HG03457 (cell line): ENCODE data around the gene PCNX1.

Source experiments
- ATAC-seq: cut with Tn5 transposase; IDR thresholded peaks from one replicate; pipeline ENCODE4 v1.9.1; 2021; ENCODE audit warnings: moderate number of reproducible peaks; ENCODE audit not compliant: unreplicated experiment

Gene PCNX1

DNA sequence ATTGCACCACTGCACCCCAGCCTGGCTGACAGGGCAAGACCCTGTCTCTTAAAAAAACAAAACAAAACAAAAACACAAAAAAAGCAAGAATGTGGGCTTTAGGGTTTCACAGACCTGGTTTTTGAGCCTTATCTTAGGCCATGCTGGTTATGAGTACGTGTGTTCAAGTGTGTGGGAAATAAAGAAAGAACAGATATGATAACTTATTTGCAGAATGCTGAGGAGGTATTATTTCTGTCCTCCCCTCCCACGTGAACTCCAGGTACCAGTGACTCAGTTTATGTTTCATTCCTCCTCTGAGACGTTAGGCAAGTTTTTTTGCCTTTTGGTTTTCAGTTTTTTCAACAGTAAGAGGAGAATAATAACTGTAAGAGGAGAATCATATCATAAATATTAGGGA is 49.3 kb downstream of the PCNX1 start:
- ATAC-seq = no peak

DNA sequence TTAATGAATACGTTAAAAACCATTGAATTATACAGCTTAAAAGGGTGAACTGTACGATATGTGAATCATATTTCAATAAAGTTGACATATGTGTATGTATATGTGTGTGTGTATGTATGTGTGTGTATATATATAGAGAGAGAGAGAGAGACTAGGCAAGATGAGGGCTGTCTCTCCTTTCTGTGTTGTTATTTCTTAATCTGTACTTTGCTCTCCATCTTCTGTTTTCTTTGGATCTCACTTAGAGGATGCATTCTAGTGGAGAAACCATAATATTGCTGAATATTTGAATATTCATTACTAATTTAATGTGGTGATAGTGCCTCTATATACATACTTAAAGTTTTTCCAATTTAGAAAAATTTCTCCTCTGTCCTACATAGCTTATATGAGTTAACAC is 50.5 kb downstream of the PCNX1 start:
- ATAC-seq = no peak

DNA sequence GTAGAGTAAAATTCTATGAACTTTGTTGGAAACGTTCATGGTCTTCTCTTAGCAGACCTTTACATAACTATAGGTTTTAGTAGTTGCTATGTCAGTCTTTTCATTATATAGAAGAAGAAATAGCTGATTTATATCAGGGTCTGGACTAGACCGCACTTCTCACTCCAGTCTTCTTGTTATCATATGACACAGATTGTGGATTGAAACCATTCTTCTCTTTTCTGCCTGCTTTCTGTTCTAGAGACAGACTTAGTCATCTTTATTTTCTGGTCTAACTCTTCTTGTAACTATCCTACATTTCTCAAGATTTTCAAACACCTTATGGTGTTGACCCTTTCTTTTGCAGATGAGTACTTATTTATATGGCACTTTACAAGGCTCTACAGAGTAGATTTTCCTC is 55.7 kb downstream of the PCNX1 start:
- ATAC-seq = no peak

DNA sequence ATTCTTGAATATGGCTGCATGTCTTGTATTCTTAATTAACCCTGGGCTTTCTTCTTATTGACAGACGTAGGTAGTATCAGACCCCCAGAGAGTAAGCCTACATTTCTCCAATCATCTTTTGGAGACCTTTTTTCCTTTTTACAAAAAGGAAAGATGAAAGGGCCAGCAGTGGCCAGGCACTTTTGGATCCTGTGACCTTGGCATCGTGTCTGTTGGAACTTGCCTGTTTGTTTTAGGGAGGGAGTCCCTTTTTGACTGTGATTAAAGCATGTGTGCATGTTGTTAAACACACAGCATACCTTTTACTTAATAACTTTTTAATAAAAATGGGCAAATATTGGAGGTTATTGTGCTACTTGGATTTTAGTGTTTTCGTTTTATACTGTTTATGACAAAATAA is 57.2 kb downstream of the PCNX1 start:
- ATAC-seq = no peak

DNA sequence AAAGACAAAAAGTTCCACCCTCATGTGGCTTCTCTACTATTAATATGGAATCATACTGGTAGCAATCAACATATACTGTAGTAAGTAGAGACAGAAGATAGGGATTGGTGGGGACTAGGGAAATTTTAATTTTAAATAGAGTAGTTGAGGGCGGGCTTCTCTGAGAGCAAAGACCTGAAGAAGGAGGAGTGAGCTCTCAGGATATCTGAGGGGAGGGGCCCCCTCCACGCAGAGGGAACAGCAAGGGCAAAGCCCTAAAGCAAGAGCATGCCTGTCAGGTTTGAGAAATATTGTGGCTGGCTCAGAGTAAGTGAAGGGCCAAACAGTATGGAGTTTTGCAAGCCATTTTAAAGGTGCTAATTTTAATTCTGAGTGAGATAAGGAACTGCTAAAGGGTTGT is 64.3 kb downstream of the PCNX1 start:
- ATAC-seq = no peak

DNA sequence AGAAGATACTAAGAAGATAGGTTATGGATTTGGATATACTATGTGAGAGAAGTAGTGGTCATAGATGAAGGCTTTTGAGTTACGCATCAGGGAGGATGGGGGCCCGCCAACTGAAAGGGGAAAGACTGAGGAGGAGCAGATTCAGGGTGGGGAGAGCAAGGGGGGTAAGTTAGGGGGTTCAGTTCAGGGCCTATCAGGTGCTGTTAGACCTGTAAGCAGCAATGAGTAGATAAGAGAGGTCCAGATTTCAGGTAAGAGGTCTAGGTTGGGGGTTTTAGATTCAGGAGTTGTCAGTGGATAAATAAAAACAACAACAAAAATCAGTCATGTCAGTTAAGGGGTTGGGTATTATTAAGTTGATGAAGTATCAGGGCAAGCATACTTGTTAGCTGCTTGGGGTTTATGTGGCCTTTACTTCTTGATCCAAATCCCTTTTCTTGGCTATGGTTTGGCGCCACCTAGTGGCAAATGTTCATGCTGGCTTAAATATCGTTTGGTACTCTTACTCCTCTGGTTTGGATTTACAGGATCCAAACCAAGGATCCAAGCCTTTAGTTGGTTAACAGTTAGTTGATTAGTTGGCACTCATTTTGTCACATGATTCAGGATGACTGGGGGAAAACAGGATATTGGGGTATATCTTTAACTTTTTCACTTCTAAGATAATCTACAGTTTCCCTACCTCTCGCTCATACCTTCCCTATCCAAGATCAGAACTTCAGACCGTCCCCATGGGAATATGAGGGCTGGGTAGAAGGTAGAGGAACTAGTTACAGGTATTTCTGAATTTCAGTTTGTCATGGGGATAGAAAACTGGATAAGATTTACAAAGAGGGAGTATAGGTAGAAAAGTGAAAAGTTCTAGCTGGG is 65.1 kb downstream of the PCNX1 start:
- ATAC-seq = no peak

DNA sequence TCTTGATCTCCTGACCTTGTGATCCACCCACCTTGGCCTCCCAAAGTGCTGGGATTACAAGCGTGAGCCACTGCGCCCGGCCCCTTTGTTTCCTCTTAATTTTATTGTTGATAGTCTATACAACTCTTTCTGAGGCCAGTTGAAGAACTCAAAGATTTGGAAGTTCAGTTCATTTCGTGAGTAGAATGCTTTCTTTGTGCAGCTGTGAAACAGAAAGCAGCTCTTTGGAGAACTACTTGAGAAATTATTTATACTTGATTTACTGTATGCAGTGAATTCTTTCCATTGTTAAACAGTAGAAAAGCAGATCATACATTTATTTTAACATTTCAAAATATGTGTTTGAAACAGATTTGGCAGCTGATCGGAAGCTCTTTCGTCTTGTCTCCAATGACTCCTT is 69.3 kb downstream of the PCNX1 start:
- ATAC-seq = no peak

DNA sequence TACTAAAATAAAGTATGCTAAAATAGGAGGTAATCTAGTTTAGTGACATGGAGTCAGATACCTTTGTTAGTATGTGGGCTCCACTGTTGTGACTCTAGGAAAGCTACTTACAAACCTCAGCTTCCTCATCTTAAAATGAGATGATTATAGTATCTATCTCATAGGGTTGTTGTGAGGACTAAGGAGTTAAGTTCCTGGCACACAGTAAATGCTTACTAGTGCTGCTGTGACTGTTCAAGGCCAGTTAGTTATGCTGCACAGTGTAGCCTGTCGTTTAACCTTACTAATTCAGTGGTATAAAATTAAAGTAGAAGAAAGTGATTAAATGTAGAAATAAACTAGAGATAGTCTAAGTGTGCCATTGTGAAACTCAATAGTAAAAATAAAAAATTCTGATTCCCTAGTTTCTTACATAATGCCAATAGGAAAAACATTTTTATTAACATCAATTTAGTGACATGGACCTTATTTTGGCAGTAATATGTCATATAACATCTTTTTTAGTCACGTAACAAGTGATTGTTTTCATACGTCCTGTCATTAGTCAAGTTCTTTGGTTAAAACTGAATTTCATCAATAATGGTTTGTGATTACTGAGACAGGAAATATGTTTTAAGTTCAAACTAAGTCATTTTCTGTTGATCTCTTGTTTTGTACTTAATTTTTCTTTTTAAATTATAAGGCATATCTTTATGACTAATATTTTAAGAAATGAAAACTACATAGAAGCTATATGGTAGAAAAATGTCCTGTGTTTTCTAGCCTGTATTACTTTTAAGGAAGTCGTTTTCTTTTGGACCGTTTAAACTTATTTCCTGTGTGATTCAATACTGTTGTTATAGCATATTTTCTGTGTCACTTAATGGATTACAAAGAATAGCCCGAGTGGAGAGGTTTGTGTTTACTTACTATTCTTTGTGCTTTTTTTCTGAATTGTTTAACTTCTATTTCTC is 74.0 kb downstream of the PCNX1 start:
- ATAC-seq = no peak

DNA sequence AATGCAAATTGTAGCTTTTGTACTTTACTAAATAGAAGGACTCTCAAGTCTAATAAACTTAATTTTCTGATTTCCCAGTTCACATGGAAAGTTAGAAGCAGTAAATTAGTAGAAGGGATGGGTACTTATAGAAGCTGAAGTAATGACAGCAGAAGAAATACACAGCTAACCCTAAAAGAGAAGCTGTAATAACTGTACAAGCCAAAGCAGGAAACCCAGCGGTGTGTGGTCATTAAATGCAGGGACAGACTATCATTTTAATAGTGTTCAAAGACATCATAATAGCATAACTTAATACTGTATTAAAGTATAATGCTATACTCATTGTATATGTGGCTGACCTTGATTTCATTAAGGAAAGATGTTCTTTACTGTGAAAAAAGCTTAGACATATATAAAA is 74.9 kb downstream of the PCNX1 start:
- ATAC-seq = no peak

DNA sequence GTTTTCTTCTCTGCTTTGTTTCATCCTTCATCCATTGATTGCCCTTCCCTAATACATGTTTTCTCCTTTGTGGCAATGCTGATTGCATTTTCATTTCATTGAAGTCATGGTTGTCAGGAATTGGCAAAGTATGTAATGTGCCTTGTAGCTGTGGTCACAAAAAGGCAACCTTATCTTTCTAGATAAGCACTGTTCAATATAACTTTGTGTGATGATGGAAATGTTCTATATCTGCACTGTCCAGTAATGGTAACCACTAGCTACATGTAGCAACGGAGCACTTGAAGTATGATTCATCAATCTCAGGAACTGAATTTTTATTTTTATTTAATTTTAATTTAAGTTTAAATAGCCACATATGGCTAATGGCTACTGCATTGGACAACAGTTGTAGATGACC is 79.8 kb downstream of the PCNX1 start:
- no peak for ATAC-seq

DNA sequence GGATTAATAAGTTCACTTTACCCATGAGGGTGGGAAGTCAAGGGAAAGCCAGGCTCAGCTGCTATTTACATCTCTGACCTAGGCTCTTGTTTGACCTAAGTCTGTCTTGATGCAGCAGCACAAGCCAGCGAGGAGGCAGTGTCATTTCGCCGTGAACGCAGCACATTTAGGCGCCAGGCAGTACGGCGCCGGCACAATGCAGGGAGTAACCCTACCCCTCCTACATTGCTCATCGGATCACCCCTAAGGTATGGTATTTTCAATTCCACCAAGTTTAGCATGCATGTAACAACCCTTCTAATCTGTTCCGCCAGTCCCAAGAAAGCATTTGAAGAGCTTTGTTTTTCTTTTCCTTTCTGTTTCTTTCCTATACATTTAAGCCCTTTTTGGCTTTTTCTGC is 81.2 kb downstream of the PCNX1 start:
- no peak for ATAC-seq

DNA sequence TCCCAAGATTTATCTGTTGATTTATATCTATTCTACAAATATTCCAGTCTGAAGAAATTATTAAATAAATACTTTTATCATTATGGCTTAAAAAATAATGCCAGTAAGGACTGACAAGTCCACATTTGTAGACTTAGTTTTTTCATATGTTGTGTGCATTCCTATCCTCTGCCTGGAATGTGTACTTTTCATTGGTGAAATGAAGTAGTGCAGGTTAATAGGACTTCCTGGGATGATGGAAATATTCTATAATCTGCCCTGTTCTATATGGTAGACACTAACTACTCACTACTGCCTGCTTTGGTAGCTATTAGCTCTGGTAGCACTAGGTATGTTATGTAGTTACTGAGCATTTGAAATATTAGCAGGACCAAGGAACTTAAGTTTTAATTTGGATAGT is 86.7 kb downstream of the PCNX1 start:
- ATAC-seq = no peak

DNA sequence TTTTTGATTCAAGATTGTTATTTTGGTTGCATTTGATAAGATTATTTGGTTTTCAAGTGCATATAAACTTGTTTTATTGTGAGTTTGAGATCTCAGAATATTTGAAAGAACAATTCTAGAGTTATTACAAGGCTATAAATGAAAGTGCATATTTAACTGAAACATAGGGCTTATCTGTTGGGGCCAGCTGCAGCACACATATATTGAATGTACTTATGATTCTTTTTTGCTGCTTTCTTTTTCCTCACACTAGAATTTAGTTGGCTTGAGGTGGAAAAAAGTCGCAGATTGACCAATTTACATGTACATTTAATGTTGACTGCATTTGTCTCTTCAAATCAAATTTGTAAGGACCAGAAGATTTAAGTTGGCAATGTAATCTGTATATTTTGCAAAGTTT is 88.0 kb downstream of the PCNX1 start:
- no peak for ATAC-seq

DNA sequence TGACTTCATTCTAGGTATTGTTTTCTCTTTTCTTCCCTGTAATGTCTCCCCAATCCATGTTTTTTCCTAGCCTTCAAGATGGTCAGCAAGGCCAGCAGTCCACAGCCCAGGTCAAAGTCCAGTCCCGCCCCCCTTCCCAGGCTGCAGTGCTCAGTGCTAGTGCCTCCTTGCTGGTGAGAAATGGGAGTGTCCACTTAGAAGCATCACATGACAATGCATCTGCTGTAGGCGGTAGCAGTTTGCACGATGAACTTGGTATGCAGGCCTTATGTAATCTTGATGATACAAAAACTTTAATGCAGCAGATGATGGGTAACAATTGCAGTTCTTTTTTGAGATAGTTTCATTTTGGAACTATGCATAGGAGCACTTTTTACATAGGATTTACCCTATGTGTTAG is 88.4 kb downstream of the PCNX1 start:
- ATAC-seq = no peak

DNA sequence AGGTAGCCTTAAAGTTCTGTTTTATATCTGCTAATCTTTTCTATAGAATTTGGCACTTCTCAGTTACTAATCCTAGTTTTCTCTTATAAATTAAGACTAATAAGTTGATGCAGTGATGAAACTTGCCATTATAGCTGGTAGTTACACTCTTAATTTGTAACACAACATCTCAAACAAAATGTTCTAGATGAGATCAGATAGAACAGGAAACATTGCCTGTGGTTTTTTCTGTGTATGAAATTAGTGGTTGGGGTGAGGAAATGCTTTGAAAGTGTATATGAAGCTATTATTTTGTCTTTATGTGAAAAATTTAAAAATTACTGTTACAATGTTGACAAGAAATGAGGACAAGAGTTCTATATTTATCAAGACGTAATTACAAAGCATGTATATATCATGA is 91.9 kb downstream of the PCNX1 start:
- no peak for ATAC-seq

DNA sequence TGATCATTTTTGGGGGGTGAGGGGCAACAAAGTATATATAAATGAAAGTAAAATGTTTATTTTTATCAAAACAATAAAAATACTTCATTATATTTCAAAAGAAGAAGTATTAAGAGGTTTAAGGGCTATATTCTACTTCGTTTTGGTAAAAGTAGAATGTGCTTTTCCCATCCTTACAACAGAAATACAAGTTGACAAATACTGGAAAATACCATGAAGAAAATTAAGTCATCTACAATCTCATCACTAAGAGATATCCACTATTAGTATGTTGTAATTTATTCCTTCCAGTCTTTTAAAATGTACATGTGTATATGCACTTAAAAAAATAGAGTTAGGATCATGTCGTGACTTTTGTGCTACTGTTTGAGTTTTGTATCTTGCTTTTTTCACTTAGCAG is 92.8 kb downstream of the PCNX1 start:
- no peak for ATAC-seq

DNA sequence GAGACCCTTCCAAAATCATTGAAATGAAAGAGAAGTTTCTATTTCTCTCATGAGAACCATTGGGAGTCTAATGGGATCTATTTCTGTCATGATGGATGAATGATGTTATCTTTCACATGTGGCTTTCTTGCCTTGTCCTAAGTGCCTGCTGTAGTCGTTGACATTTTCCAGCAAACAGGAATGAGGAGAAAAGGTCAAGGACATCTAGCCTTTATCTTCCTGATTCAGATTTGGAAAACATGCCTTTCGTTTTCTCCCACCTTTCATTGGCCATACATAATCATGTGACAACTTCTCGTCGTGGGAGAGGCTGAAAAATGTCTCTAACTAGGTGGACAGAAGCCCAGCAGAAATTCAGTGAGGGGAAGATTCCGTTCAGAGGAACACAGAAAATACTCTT is 94.5 kb downstream of the PCNX1 start:
- no peak for ATAC-seq

DNA sequence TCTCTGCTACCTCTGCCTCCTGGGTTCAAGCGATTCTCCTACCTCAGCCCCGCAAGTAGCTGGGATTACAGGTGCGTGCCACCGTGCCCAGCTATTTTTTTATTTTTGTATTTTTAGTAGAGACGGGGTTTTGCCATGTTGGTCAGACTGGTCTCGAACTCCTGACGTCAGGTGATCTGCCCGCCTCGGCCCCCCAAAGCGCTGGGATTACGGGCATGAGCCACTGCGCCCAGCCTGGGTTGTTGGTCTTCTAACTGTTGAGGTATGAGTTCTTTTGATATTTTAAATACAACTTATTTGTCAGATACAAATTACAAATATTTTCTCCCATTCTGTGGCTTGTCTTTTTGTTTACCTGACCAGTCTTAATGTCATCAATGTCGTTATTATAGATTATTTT is 95.9 kb downstream of the PCNX1 start:
- no peak for ATAC-seq

DNA sequence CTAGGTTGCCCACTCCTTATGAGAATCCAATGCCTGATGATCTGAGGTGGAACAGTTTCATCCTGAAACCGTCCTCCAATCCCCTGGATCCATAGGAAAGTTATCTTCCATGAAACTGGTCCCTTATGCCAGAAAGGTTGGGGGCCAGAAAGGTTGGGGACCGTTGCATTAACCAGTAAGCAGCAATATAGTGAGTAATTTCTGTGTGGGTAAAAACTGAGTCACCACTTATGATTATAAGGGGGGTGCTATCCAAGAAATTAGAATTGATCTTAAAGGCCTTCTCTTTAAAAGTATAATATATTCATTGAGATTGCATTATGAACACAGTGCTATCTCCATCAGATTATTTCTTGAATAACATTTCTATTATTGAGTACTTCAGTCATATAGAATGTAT is 97.2 kb downstream of the PCNX1 start:
- ATAC-seq = no peak

DNA sequence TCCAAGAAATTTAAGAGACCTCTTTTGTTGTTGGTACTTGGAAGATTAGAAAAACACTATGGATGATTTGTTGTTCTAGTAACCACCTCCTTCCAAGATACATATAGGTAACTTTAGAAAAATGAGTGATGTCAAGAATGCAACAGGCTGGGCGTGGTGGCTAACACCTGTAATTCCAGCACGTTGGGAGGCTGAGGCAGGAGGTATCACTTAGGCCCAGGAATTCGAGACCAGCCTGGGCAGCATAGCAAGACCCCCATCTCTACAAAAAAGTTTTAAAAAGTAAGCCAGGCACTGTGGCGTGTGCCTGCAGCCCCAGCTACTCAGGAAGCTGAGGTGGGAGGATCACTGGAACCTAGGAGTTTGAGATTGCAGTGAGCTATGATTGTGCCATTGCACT is 97.8 kb downstream of the PCNX1 start:
- no peak for ATAC-seq

DNA sequence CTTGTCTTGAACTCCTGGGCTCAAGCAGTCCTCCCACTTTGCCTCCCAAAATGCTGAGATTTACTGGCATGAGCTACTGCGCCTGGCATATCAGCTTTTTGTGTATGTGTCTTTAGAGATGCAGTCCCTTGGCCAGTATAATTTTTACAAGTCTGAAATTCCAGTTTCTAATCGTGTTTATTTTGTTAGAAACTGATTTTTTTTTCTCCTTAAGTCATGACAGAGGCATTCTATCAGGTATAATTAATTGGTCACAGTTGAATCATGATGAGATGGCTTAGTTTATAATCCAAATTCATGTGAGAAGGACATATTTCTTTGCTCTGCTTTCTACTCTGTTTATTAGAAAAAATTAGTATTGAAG is 98.9 kb downstream of the PCNX1 start:
- no peak for ATAC-seq

DNA sequence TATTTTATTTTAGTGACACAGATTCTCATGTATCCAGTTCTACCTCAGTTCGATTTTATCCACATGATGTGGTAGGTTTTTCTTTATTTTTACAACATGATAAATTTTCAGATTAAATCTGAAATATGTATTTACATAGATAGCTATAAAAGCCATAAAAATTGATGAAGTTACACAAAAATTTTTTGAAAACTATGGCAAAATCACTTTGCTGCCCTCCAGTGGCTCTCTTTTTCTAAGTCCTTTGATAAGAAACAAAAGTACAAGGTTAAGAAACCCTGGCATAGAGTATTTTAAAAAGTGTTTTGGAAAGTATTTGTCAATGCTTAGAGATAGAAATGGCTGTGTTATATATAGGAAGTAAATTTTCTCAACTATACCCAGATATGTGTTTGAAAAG is 104.2 kb downstream of the PCNX1 start:
- no peak for ATAC-seq
